Amniotic stem cell (primary cell): ENCODE measurements around the gene CATSPERE.
"Not testable (repeated sequence)": the region's sequence is repeated elsewhere in the genome, so short reads cannot be mapped to it uniquely, and the experiment has no call there.

Experiments
- DNase-seq: peaks from one replicate; lab custom pipeline; 2025; lab: John Stamatoyannopoulos, UW

Gene CATSPERE

GRCh38 chr1:244633140-244633539 is 172.1 kb downstream of the CATSPERE start:
- no peak for DNase-seq

GRCh38 chr1:244634546-244634945 is 173.5 kb downstream of the CATSPERE start:
- no peak for DNase-seq

GRCh38 chr1:244636488-244637259 is 175.6 kb downstream of the CATSPERE start:
- DNase-seq, result no peak

- no peak for DNase-seq
Observed at GRCh38 chr1:244639561-244639960, 178.5 kb downstream of the CATSPERE start.

- DNase-seq, result no peak
Observed at GRCh38 chr1:244640917-244641316, 179.8 kb downstream of the CATSPERE start.

- DNase-seq, result no peak
Observed at GRCh38 chr1:244642526-244642925, 181.5 kb downstream of the CATSPERE start.

GRCh38 chr1:244642988-244643387 is 181.9 kb downstream of the CATSPERE start:
- no peak for DNase-seq

GRCh38 chr1:244645414-244645813 is 184.3 kb downstream of the CATSPERE start:
- DNase-seq, result no peak

GRCh38 chr1:244645890-244646289 is 184.8 kb downstream of the CATSPERE start:
- no peak for DNase-seq

GRCh38 chr1:244647819-244648218 is 186.7 kb downstream of the CATSPERE start:
- no peak for DNase-seq

- DNase-seq, result no peak
Observed at GRCh38 chr1:244651956-244652622, 191.0 kb downstream of the CATSPERE start.

GRCh38 chr1:244652623-244653438 is 191.8 kb downstream of the CATSPERE start, which contains the start of gene DESI2:
TSS of gene DESI2 (plus strand) at chr1:244653126. CDS start at chr1:244653314, 188 bp downstream.
- DNase-seq, result peak; percentile 99

GRCh38 chr1:244653439-244654107 is 192.5 kb downstream of the CATSPERE start:
- no peak for DNase-seq

GRCh38 chr1:244654108-244655038 is 193.3 kb downstream of the CATSPERE start:
- no peak for DNase-seq

GRCh38 chr1:244655186-244655585 is 194.1 kb downstream of the CATSPERE start:
- DNase-seq, result no peak

- DNase-seq, result no peak
Observed at GRCh38 chr1:244657421-244657820, 196.3 kb downstream of the CATSPERE start.

- no peak for DNase-seq
Observed at GRCh38 chr1:244659694-244660093, 198.6 kb downstream of the CATSPERE start.

GRCh38 chr1:244660595-244660994 is 199.5 kb downstream of the CATSPERE start:
- DNase-seq, result no peak

- not testable (repeated sequence) for DNase-seq
Observed at GRCh38 chr1:244661569-244662312, 200.7 kb downstream of the CATSPERE start.

GRCh38 chr1:244662599-244662998 is 201.5 kb downstream of the CATSPERE start:
- DNase-seq, result no peak
